GM21360 (cell line): Measurements from ENCODE around the gene RAPGEFL1.
A peak's percentile ranks its signal among the peaks of the same experiment; 100 is the strongest.
"Not testable (repeated sequence)": the region's sequence is repeated elsewhere in the genome, so short reads cannot be mapped to it uniquely, and the experiment has no call there.

Source experiments
- ATAC-seq: cut with Tn5 transposase; IDR thresholded peaks from one replicate; pipeline ENCODE4 v1.9.1; 2021; ENCODE audit warnings: mild to moderate bottlenecking, moderate library complexity; ENCODE audit not compliant: unreplicated experiment

The RAPGEFL1 gene, protein sequence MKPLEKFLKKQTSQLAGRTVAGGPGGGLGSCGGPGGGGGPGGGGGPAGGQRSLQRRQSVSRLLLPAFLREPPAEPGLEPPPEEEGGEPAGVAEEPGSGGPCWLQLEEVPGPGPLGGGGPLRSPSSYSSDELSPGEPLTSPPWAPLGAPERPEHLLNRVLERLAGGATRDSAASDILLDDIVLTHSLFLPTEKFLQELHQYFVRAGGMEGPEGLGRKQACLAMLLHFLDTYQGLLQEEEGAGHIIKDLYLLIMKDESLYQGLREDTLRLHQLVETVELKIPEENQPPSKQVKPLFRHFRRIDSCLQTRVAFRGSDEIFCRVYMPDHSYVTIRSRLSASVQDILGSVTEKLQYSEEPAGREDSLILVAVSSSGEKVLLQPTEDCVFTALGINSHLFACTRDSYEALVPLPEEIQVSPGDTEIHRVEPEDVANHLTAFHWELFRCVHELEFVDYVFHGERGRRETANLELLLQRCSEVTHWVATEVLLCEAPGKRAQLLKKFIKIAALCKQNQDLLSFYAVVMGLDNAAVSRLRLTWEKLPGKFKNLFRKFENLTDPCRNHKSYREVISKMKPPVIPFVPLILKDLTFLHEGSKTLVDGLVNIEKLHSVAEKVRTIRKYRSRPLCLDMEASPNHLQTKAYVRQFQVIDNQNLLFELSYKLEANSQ

GRCh38 chr17:40177275-40177874 lies at the start of gene RAPGEFL1:
TSS of gene RAPGEFL1 (plus strand) at chr17:40177470. CDS start at chr17:40177862, 392 bp downstream.
- ATAC-seq, result no peak

- no peak for ATAC-seq
Observed at GRCh38 chr17:40129498-40129897, 47.8 kb upstream of the RAPGEFL1 start.

GRCh38 chr17:40130352-40131042 lies 46.8 kb upstream of the RAPGEFL1 start:
- ATAC-seq, result no peak

DNA sequence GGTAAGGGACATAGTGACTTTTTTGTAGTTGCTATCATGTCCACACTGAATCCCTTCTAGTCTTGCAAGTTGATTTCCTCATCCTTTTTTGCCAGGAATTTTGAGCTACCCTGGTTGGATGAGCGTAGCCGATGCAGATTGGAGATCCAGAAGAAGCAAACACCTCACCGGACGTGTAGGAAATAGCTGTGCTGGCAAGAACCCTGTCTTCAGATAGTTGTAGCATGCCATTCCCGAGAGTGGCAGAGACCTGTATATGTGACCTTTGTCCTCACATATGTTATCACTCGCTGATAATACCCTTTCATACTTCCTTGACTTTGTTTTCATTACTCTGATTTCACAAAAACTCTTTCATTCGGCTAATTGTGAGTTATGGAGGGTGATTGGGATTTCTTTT lies 43.1 kb upstream of the RAPGEFL1 start:
- no peak for ATAC-seq

DNA sequence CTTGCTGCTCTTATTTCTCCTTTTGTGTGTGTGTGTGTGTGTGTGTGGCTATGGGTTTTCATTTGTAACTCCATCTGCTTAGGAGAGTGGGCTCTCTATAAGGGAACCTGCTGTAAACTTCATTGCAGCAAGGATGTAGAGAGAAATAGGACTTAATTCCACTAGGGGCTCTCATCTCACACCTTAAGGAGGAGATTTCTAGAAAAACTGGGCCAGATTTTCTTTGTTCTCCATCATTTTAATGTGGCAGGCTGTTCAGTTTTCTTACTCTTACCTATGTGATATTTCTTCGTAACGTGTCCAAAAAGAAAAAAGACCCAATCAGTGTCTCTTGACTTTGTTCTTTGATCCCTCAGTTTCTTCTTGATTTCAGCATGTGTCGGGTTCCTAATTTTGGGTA lies 41.5 kb upstream of the RAPGEFL1 start:
- no peak for ATAC-seq

DNA sequence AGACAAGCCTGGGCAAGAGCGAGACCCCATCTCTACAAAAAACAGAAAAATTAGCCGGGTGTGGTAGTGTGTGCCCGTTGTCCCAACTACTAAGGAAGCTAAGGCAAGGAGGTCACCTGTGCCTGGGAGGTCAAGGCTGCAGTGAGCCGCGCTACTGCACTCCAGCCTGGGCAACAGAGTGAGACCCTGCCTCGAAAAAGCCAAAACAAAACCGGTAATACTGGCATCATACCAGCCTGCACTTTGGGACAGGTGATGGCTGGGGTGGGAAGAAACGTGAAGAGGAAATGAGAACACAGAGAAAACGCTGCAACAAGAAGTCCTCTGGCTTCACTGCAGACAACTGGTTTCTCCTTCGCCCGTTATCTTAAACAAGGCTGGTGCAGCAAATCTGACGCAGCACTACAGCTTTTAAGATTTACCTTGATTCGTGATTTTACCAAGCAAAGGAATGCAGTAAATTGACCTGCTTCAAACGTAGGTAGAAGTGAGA lies 37.7 kb upstream of the RAPGEFL1 start:
- peak; percentile 7 for ATAC-seq

DNA sequence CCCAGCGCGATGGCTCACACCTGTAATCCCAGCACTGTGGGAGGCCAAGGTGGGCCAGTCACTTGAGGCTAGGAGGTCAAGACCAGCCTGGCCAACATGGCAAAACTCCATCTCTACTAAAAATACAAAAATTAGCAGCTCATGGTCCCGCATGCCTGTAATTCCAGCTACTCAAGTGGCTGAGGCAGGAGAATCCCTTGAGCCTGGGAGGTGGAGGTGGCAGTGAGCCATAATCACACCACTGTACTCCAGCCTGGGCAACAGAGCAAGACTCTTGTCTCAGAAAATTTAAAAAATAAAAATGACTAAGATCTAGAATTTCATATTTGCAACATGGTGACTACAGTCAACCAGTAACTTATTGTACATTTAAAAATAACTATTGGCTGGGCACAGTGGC lies 34.1 kb upstream of the RAPGEFL1 start:
- not testable (repeated sequence) for ATAC-seq

DNA sequence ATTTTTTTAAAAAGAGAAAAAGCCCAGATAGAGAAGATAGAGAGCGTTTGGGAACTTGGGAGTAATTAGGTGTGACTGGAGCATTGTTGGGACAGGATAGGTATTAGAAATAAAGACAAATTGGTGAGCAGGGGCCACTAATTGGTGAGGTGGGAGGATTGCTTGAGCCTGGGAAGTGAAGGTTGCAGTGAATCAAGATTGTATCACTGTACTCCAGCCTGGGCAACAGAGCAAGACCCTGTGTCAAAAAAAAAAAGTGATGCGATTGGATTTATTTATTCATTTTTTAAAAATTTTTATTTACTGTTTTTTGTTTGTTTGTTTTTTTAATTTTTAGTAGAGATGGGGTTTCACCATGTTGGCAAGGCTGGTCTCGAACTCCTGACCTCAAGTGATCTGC lies 31.8 kb upstream of the RAPGEFL1 start:
- ATAC-seq, result no peak

GRCh38 chr17:40148527-40148926 lies 28.7 kb upstream of the RAPGEFL1 start:
- ATAC-seq, result no peak

GRCh38 chr17:40150276-40150675 lies 27.0 kb upstream of the RAPGEFL1 start:
- ATAC-seq, result no peak

DNA sequence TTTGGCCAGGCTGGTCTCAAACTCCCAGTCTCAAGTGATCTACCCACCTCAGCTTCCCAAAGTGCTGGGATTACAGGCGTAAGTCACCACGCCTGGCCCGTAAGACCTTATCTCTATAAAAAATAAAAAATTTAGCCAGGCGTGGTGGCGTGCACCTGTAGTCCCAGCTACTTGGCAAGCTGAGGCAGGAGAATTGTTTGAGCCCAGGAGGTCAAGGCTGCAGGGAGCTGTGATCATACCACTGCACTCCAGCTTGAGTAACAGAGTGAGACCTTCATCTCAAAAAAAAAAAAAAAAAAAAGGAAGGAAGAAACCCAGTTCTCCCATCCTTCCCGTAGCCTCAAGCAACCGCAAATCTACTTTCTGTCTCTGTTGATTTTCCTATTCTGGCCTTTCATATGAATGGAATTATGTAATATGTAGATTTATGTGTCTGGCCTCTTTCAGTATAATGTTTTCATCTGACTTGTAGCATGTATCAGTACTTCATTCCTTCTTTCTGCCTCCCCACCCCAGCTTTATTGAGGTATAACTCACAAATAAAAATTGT lies 25.8 kb upstream of the RAPGEFL1 start:
- no peak for ATAC-seq

GRCh38 chr17:40153603-40154236 lies 23.6 kb upstream of the RAPGEFL1 start:
- ATAC-seq, result no peak

DNA sequence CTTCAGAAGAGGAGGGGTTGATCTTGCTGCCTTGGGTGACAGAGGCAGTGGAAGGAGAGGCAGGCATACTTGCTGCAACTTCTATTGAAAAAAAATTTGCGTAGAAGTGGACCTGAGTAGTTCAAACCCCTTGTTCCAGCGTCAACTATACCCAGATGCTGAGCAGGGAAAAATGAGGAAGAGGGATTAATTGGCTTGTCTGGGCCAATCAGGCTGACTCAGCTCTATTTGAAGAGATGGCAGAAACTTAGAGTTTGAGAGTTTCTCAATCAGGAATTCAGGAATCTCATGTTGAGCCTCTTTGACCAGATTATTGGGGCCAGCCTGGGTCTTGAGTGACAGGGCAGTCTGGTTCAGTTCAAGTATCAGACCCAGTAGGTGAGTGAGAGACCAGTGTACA lies 19.3 kb upstream of the RAPGEFL1 start:
- ATAC-seq, result no peak

GRCh38 chr17:40158438-40159013 lies 18.7 kb upstream of the RAPGEFL1 start:
- no peak for ATAC-seq

GRCh38 chr17:40159456-40159855 lies 17.8 kb upstream of the RAPGEFL1 start:
- no peak for ATAC-seq

- ATAC-seq, result no peak
Observed at GRCh38 chr17:40167685-40168261, 9.5 kb upstream of the RAPGEFL1 start.

DNA sequence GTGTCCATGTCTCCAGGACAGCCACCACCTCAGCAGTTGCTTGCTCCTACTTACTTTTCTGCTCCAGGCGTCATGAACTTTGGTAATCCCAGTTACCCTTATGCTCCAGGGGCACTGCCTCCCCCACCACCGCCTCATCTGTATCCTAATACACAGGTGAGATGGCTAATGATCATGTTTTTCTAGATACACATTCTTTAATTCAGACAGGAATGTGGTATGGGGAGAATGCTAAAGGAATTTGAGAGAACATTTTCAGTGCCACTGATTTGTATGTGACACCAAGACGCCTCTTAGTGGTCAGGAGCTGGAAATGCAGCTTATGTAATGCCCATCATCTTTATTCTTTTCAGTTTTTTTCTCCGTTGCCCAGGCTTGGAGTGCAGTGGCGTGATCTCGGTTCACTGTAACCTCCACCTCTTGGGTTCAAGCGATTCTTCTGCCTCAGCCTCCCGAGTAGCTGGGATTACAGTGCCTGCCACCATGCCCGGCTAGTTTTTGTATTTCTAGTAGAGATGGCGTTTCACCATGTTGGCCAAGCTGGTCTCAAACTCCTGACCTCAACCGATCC lies 8.9 kb upstream of the RAPGEFL1 start:
- ATAC-seq, result no peak

DNA sequence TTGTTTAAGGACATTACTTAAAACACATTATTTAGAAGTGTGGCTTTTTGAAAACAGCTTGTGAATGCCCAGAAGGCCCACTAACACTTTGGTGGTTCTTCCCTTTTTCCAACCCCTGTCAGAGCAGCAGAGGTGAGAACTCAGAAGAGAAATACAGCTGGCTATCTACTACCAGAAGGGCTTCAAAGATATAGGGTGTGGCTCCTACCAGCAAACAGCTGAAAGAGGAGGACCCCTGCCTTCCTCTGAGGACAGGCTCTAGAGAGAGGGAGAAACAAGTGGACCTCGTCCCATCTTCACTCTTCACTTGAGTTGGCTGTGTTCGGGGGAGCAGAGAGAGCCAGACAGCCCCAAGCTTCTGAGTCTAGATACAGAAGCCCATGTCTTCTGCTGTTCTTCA lies 6.9 kb upstream of the RAPGEFL1 start:
- no peak for ATAC-seq

DNA sequence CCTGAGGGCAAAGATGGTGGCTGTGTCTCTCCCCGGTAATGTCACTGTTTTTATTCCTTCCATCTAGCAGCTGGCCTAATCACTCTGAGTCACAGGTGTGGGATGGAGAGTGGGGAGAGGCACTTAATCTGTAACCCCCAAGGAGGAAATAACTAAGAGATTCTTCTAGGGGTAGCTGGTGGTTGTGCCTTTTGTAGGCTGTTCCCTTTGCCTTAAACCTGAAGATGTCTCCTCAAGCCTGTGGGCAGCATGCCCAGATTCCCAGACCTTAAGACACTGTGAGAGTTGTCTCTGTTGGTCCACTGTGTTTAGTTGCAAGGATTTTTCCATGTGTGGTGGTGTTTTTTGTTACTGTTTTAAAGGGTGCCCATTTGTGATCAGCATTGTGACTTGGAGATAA lies 5.5 kb upstream of the RAPGEFL1 start:
- no peak for ATAC-seq
